ENCODE data around the gene JAKMIP2.

The JAKMIP2 gene

GRCh38 chr5:147773139-147773538 lies 9.4 kb downstream of the JAKMIP2 start:
- DNase-seq = no peak
- in situ Hi-C loops (cut with HindIII; ENCODE audit: low pct_ligation_motif_present, low sequenced_read_pairs) = no loop called here
- Histone ChIP-seq H3K27me3 (replicated peaks) (no peaks in the 10 kb centered on the region), H3K36me3 (replicated peaks) (no peaks in the 10 kb centered on the region), H3K27ac (no peak overlapping the region), H3K4me3 (ENCODE audit: low read depth, low read length) (no peak overlapping the region)
- TF ChIP-seq CTCF (IDR thresholded peaks at IDR 0.05; ENCODE audit: low read depth, low read length, missing control alignments) = no peak

- TF ChIP-seq CTCF (IDR thresholded peaks at IDR 0.05; ENCODE audit: low read depth, low read length, missing control alignments) = no peak
- DNase-seq = no peak
- no peak overlapping the region for H3K4me3 ChIP-seq (ENCODE audit: low read depth, low read length)
- H3K27me3 ChIP-seq (replicated peaks) = no peaks in the 10 kb centered on the region
- H3K27ac ChIP-seq = no peak overlapping the region
- H3K36me3 ChIP-seq (replicated peaks) = no peaks in the 10 kb centered on the region
- in situ Hi-C loops (cut with HindIII; ENCODE audit: low pct_ligation_motif_present, low sequenced_read_pairs) = no loop called here
Measured at GRCh38 chr5:147767048-147767447, 15.5 kb downstream of the JAKMIP2 start.

- in situ Hi-C loops (cut with HindIII; ENCODE audit: low pct_ligation_motif_present, low sequenced_read_pairs) = no loop called here
- H3K27ac ChIP-seq = no peak overlapping the region
- H3K4me3 ChIP-seq (ENCODE audit: low read depth, low read length) = no peak overlapping the region
- H3K36me3 ChIP-seq (replicated peaks) = no peaks in the 10 kb centered on the region
- DNase-seq = peak; percentile 15
- no peak for TF ChIP-seq CTCF (IDR thresholded peaks at IDR 0.05; ENCODE audit: low read depth, low read length, missing control alignments)
- no peaks in the 10 kb centered on the region for H3K27me3 ChIP-seq (replicated peaks)
Measured at GRCh38 chr5:147763791-147764525, 18.6 kb downstream of the JAKMIP2 start.

GRCh38 chr5:147760086-147760875 lies 22.2 kb downstream of the JAKMIP2 start:
- in situ Hi-C loops (cut with HindIII; ENCODE audit: low pct_ligation_motif_present, low sequenced_read_pairs) = no loop called here
- Histone ChIP-seq H3K27me3 (replicated peaks) (no peaks in the 10 kb centered on the region), H3K27ac (no peak overlapping the region), H3K4me3 (ENCODE audit: low read depth, low read length) (no peak overlapping the region), H3K36me3 (replicated peaks) (no peaks in the 10 kb centered on the region)
- no peak for DNase-seq
- TF ChIP-seq CTCF (IDR thresholded peaks at IDR 0.05; ENCODE audit: low read depth, low read length, missing control alignments) = no peak

- Histone ChIP-seq H3K27ac (no peak overlapping the region), H3K4me3 (ENCODE audit: low read depth, low read length) (no peak overlapping the region), H3K36me3 (replicated peaks) (no peaks in the 10 kb centered on the region), H3K27me3 (replicated peaks) (no peaks in the 10 kb centered on the region)
- no peak for TF ChIP-seq CTCF (IDR thresholded peaks at IDR 0.05; ENCODE audit: low read depth, low read length, missing control alignments)
- no peak for DNase-seq
- in situ Hi-C loops (cut with HindIII; ENCODE audit: low pct_ligation_motif_present, low sequenced_read_pairs) = no loop called here
Measured at GRCh38 chr5:147759441-147759840, 23.1 kb downstream of the JAKMIP2 start.

Data from brain microvascular endothelial cell (primary cell).